ENCODE results near the gene GPHN. TPM values are rescaled to one million over a fixed set of nuclear protein-coding genes. Genes with fewer than 3 reads are reported as not detected.

The GPHN gene
- total RNA-seq, 1 donor from 2014 or later = 33.4 TPM

GRCh38 chr14:66745078-66745477 lies 237.1 kb downstream of the GPHN start:
- TF ChIP-seq CTCF (IDR thresholded peaks at IDR 0.05; ENCODE audit: borderline replicate concordance) = no peak
- no peak for DNase-seq
- Histone ChIP-seq H3K36me3 (no peaks in the 10 kb centered on the region), H3K27ac (replicated peaks) (no peak overlapping the region), H3K4me3 (no peak overlapping the region), H3K9me3 (replicated peaks) (peaks cover 6% of the 10 kb centered on the region), H3K4me1 (peaks cover 23% of the 10 kb centered on the region), H3K27me3 (ENCODE audit: low read depth) (no peaks in the 10 kb centered on the region)
- intact Hi-C loops (cut with micrococcal nuclease) = no loop called here

GRCh38 chr14:66746316-66747006 lies 238.5 kb downstream of the GPHN start:
- peak; percentile 68 for TF ChIP-seq CTCF (IDR thresholded peaks at IDR 0.05; ENCODE audit: borderline replicate concordance)
- Histone ChIP-seq H3K27ac (replicated peaks) (no peak overlapping the region), H3K36me3 (no peaks in the 10 kb centered on the region), H3K9me3 (replicated peaks) (no peaks in the 10 kb centered on the region), H3K4me3 (no peak overlapping the region), H3K4me1 (peaks cover 23% of the 10 kb centered on the region), H3K27me3 (ENCODE audit: low read depth) (no peaks in the 10 kb centered on the region)
- no peak for DNase-seq
- intact Hi-C loops (cut with micrococcal nuclease) = no loop called here

GRCh38 chr14:66752109-66752508 lies 244.2 kb downstream of the GPHN start:
- TF ChIP-seq CTCF (IDR thresholded peaks at IDR 0.05; ENCODE audit: borderline replicate concordance) = no peak
- H3K9me3 ChIP-seq (replicated peaks) = no peaks in the 10 kb centered on the region
- no peaks in the 10 kb centered on the region for H3K27me3 ChIP-seq (ENCODE audit: low read depth)
- no peaks in the 10 kb centered on the region for H3K36me3 ChIP-seq
- H3K4me3 ChIP-seq = no peak overlapping the region
- intact Hi-C loops (cut with micrococcal nuclease) = no loop called here
- DNase-seq = no peak
- peaks cover 6% of the 10 kb centered on the region for H3K4me1 ChIP-seq
- no peak overlapping the region for H3K27ac ChIP-seq (replicated peaks)

GRCh38 chr14:66758031-66758613 lies 250.2 kb downstream of the GPHN start:
- intact Hi-C loops (cut with micrococcal nuclease) = no loop called here
- Histone ChIP-seq H3K9me3 (replicated peaks) (no peaks in the 10 kb centered on the region), H3K4me1 (no peaks in the 10 kb centered on the region), H3K4me3 (no peak overlapping the region), H3K27ac (replicated peaks) (no peak overlapping the region), H3K27me3 (ENCODE audit: low read depth) (no peaks in the 10 kb centered on the region), H3K36me3 (no peaks in the 10 kb centered on the region)
- DNase-seq = no peak
- TF ChIP-seq CTCF (IDR thresholded peaks at IDR 0.05; ENCODE audit: borderline replicate concordance) = no peak

GRCh38 chr14:66772146-66772545 lies 264.2 kb downstream of the GPHN start:
- H3K9me3 ChIP-seq (replicated peaks) = peaks cover 6% of the 10 kb centered on the region
- intact Hi-C loops (cut with micrococcal nuclease) = no loop called here
- no peak for DNase-seq
- TF ChIP-seq CTCF (IDR thresholded peaks at IDR 0.05; ENCODE audit: borderline replicate concordance) = no peak
- no peaks in the 10 kb centered on the region for H3K4me1 ChIP-seq
- no peaks in the 10 kb centered on the region for H3K36me3 ChIP-seq
- H3K27ac ChIP-seq (replicated peaks) = no peak overlapping the region
- H3K27me3 ChIP-seq (ENCODE audit: low read depth) = no peaks in the 10 kb centered on the region
- no peak overlapping the region for H3K4me3 ChIP-seq

Data from left ventricle myocardium inferior (tissue), 1 donor.